Measurements from ENCODE around the gene VMP1.

VMP1 gene

GRCh38 chr17:59694344-59694743 lies 13.1 kb upstream of the VMP1 start:
- TF ChIP-seq CTCF (IDR thresholded peaks at IDR 0.05): no peak

- TF ChIP-seq CTCF (IDR thresholded peaks at IDR 0.05): no peak
These were observed 11.3 kb upstream of the VMP1 start for GRCh38 chr17:59695945-59696681.

DNA sequence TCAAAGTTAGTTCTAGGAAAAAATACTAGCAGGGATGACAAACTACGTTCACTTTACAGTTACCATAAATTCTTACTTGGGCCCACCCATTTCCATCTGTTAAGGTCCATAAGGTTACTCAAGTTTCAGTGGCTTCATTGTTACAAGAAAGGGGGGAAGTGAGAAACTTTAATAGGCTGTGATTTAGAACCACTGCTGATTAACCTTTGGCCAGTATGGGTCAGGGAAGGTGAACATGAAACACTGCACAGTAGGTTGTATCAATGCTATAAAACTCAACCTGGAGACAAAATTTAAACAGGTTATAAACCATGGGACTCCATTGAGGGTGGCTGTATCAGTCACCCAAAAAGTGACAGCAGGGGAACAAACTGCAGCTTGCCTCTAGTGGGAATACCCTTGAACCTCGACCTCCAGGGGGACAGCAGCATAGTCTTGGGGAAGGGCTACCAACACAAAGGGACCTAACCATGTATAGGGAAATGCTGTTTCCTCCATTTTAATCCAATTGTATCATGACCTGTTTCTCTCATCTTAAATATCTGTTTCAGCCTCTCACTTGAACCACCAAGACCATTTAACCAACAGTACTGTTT lies 10.7 kb upstream of the VMP1 start:
- TF ChIP-seq CTCF (IDR thresholded peaks at IDR 0.05): no peak

DNA sequence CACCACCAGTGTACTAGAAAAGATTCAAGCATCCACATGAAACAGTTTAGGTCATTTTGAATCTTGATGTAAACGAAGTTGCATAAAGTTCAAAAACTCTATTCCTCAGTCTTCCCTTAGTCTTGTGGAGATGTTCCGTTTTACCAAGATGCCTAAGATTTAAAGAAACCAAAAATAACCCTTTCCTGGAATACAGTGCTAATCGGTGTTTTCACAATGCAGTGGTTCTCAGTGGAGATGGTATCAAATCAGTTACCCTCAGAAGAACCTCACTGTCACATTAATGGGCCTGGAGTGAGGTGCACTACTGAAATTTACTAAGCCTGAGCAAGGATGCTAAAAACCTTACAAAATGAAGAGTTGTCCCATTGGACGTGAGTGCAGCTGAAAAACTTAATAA lies 9.3 kb upstream of the VMP1 start:
- no peak for TF ChIP-seq CTCF (IDR thresholded peaks at IDR 0.05)

GRCh38 chr17:59699218-59699617 lies 8.2 kb upstream of the VMP1 start:
- TF ChIP-seq CTCF (IDR thresholded peaks at IDR 0.05): no peak

- no peak for TF ChIP-seq CTCF (IDR thresholded peaks at IDR 0.05)
These were observed 7.7 kb upstream of the VMP1 start for GRCh38 chr17:59699786-59700185.

- TF ChIP-seq CTCF (IDR thresholded peaks at IDR 0.05): no peak
These were observed 5.2 kb upstream of the VMP1 start for GRCh38 chr17:59702304-59702703.

All from LNCAP (cell line).